ENCODE results near the gene DYNC1LI1. TPM values are rescaled to one million over a fixed set of nuclear protein-coding genes. Genes with fewer than 3 reads are reported as not detected.
"Not testable (repeated sequence)": the region's sequence is repeated elsewhere in the genome, so short reads cannot be mapped to it uniquely, and the experiment has no call there.

Gene DYNC1LI1
- total RNA-seq, 1 donor from 2014 or later = 46.7 TPM

- no peak for DNase-seq (ENCODE audit: low read depth)
Measured at GRCh38 chr3:32531010-32531647, 39.5 kb downstream of the DYNC1LI1 start.

DNA sequence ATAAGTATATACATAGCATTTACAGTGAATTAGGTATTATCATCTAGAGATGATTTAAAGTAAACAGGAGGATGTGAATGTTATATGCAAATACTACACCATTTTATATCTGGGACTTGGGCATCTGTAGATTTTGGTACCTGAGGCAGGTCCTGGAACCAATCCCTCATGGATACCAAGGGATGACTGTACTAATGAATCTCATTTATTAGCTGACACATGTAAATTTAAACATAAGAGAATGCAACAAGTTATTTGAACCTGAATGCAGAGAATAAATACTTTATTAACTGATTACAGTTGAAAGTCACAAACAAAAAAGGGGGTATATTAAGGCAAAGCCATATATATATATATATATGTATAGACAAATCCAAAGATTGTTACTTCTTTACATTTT lies 44.9 kb downstream of the DYNC1LI1 start:
- DNase-seq (ENCODE audit: low read depth) = no peak

DNA sequence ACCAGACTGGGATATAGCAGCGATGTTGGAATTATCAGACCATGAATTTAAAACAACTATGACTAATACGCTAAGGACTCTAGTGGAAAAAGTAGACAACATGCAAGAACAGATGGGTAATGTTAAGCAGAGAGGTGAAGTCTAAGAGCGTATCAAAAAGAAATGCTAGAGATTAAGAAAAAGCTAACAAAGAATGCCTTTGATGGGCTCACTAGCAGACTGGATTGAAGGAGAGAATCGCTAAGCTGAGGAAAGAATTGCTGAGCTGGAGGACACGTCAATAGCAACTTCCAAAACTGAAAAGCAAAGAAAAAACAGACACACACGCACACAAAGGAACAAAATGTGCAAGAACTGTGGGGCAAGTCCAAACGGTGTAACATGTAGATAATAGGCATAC lies 48.0 kb downstream of the DYNC1LI1 start:
- peak; percentile 19 for DNase-seq (ENCODE audit: low read depth)

DNA sequence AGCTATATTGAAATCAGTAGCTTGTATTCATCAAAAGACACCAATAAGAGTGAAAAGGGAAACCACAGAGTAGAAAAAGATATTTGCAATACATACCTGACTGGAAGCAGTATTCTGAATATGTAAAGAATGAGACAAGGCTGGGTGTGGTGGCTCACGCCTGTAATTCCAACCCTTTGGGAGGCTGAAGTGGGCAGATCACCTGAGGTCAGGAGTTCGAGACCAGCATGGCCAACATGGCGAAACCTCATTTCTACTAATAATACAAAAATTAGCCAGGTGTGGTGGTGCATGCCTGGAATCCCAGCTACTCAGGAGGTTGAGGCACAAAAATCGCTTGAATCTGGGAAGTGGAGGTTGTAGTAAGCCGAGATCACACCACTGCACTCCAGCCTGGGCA lies 51.7 kb downstream of the DYNC1LI1 start:
- DNase-seq (ENCODE audit: low read depth) = not testable (repeated sequence)

- DNase-seq (ENCODE audit: low read depth) = not testable (repeated sequence)
Measured at GRCh38 chr3:32516751-32517150, 53.9 kb downstream of the DYNC1LI1 start.

DNA sequence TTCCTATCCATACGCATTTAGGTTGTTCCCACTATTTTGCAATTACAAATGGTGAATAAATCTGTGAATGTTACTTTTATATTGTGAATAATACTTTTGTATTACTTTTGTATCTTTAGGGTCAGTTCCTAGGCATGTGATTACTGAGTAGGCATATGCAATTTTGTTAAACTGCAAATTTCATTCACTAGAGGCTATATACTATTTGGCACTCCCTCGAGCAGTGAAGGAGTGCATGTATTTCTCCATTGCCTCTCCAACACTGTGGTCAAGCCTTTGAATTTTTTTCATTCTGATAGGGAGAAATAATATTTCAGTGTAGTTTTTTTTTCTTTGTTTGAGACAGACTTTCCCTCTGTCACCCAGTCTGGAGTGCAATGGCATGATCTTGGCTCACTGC lies 59.7 kb downstream of the DYNC1LI1 start:
- DNase-seq (ENCODE audit: low read depth) = no peak

- peak; percentile 64 for DNase-seq (ENCODE audit: low read depth)
Measured at GRCh38 chr3:32510075-32510724, 60.5 kb downstream of the DYNC1LI1 start.

DNA sequence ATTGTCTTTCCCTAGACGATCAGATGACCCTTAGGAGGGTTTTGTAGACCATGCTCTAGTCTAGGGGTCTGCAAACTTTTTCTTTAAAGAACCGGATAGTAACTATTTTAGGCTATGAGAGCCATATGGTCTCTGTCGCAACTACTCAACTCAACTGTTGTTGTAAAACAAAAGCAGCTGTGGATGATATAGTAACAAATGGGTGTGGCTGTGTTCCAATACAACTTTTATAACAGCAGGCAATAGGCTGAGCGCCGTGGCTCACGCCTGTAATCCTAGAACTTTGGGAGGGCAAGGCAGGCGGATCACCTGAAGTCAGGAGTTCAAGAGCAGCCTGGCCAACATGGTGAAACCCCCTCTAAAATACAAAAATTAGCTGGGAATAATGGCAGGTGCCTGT lies 61.9 kb downstream of the DYNC1LI1 start:
- no peak for DNase-seq (ENCODE audit: low read depth)

- no peak for DNase-seq (ENCODE audit: low read depth)
Measured at GRCh38 chr3:32506466-32506865, 64.2 kb downstream of the DYNC1LI1 start.

- no peak for DNase-seq (ENCODE audit: low read depth)
Measured at GRCh38 chr3:32502946-32503286, 67.7 kb downstream of the DYNC1LI1 start.

DNA sequence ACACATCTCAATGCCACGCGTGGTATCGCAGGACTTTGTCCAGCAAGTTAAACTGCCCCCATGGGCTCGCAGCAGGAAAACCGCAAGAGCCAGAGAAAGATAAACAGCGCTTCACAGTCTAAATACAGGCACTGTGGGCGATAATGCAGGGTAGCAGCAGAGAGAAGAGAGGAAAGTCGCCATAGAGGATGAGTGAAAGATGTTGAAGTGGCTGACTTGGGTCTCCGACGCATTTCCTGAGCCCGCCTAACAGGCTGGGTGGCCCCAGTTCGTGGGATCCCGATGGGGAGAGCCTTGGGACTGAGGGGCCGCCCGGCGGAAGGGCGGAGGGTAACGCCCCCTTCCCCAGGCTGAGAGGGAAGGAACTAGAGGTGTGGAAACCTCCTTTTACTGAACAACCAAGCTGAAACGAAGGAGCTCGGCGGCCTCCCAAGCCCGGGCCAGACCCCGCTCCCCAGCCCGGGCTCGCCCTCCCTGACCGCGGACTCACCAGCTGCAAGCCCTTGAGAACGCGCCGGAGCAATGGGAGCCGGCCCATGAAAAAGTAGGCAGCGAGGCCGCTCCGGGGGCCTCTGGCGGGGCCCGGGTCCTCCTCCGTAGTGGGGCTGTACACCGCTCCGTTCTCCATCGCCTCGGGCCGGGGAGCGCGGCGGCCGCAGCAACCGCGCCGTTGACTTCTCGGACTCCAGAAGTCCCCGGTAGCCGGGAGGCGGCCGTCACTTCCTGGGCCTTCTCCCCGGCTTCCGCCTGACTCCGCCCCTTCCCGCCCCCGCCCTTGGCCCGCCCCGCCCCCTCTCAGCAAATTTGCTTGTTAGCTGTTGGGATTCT lies 68.3 kb downstream of the DYNC1LI1 start, which contains the start of gene CMTM6:
CMTM6 (minus strand) TSS at position 735 of the 828 bp plus-strand sequence; CDS start at position 628, 107 bp downstream.
- peak; percentile 67 for DNase-seq (ENCODE audit: low read depth)

GRCh38 chr3:32501783-32502117 lies 68.9 kb downstream of the DYNC1LI1 start:
- DNase-seq (ENCODE audit: low read depth) = no peak

DNA sequence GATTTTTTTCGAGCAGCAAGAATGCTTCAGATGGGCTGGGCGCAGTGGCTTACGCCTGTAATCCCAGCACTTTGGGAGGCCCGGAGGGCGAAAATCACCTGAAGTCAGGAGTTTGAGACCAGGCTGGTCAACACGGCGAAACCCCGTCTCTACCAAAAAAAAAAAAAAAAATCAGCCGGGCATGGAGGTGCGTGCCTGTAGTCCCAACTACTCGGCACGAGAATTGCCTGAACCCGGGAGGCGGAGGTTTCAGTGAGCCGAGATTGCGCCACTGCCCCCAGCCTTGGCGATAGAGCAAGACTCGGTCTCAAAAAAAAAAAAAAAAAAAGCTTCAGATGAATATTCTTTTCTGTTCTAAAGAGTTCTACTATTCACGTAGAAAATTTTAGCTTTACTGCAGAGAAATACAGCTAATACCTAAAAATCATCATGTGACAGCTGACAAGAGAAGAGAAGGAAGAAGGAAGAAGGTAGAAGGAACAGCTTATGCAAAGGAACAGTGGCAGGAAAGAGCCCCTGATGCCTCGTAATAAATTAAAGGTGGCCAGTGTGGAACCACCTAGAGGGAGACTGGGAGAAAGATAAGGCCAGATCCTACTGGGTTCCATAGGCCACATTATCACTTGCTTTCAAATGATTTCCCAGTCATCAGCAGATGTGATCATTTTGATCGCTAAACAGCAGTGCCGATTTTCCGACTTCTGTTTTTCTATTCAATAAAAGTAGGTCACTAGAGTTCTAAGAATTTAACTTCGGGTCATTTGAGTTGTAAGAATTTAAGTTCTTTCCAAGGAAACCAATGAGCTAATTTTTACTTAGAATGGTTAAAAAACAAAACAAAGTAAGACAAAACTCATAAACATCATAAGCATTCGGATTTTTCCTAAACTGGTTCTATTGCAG lies 69.5 kb downstream of the DYNC1LI1 start:
- DNase-seq (ENCODE audit: low read depth) = no peak

DNA sequence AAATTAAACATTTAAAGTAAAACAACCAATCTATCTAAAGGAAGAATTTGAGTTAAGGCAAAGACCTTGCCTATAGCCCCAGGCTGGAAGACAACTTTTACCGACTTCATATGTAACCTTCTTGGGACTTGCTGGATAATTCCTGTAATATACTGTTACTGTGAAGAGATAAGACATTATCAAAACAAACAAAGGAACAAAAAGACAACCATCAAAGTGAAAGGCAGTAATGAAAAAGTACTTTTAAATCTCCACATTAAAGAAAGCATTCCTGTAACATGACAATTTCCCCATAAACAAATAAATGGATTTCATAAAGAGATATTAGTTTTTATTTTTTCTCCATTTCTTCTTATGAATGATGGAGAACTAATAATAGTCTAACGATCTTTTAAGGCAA lies 70.4 kb downstream of the DYNC1LI1 start:
- DNase-seq (ENCODE audit: low read depth) = no peak

GRCh38 chr3:32499585-32499984 lies 71.1 kb downstream of the DYNC1LI1 start:
- DNase-seq (ENCODE audit: low read depth) = no peak

GRCh38 chr3:32498992-32499391 lies 71.7 kb downstream of the DYNC1LI1 start:
- DNase-seq (ENCODE audit: low read depth) = no peak

GRCh38 chr3:32498252-32498651 lies 72.4 kb downstream of the DYNC1LI1 start:
- DNase-seq (ENCODE audit: low read depth) = no peak

- DNase-seq (ENCODE audit: low read depth) = peak; percentile 61
Measured at GRCh38 chr3:32495609-32496008, 75.0 kb downstream of the DYNC1LI1 start.

DNA sequence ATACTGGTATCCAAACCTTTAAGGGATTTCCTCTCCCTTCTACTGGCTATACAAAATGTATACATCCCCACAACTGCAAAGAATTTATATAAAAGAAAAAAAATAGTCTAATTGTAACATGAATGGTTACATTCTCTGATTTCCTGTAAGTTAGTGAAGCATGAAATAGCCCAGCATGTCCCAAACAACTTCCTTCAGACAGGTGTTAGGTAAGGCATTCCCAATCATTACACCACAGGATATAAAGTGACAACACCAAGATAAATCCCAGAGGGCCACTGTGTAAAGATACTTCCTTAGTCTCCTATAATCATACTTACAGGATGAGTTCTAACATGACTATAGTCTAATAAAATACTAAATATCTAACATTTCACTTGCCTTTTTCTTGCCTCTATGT lies 75.6 kb downstream of the DYNC1LI1 start:
- DNase-seq (ENCODE audit: low read depth) = peak; percentile 48

GRCh38 chr3:32493437-32494414 lies 76.9 kb downstream of the DYNC1LI1 start:
- DNase-seq (ENCODE audit: low read depth) = peak; percentile 74

Measured in renal cortical epithelial cell (primary cell).